Osteocyte (in vitro differentiated cells): Measurements from ENCODE around the gene SLC6A6. TPM values are rescaled to one million over a fixed set of nuclear protein-coding genes. Genes with fewer than 3 reads are reported as not detected.

Experiments used
- DNase-seq: peaks from one replicate; pipeline ENCODE4 v3.0.0; 2021; ENCODE audit warnings: mixed read lengths; ENCODE audit not compliant: unreplicated experiment; ENCODE audit errors: extremely low spot score
- H3K27ac Mint-ChIP-seq: one replicate; pipeline ENCODE4 v1.8.0; 2021; ENCODE audit warnings: mild to moderate bottlenecking, mixed read lengths; ENCODE audit not compliant: unreplicated experiment
- H3K27me3 Mint-ChIP-seq: one replicate; pipeline ENCODE4 v1.8.0; 2021; ENCODE audit warnings: mixed read lengths; ENCODE audit not compliant: unreplicated experiment
- H3K36me3 Mint-ChIP-seq: one replicate; pipeline ENCODE4 v1.8.0; 2021; ENCODE audit warnings: mixed read lengths; ENCODE audit not compliant: unreplicated experiment
- H3K4me1 Mint-ChIP-seq: one replicate; pipeline ENCODE4 v1.8.0; 2021; ENCODE audit warnings: mixed read lengths; ENCODE audit not compliant: unreplicated experiment
- H3K4me3 Mint-ChIP-seq: one replicate; pipeline ENCODE4 v1.8.0; 2021; ENCODE audit warnings: mild to moderate bottlenecking, moderate library complexity, mixed read lengths; ENCODE audit not compliant: unreplicated experiment
- H3K9me3 Mint-ChIP-seq: one replicate; pipeline ENCODE4 v1.8.0; 2021; ENCODE audit warnings: mixed read lengths; ENCODE audit not compliant: unreplicated experiment
- CTCF ChIP-seq: fragments of 200-600 bp; sonication (generic); IDR thresholded peaks from 2 replicates; pipeline ENCODE4 v1.5.0; 2021; ENCODE audit warnings: antibody characterized with exemption, mild to moderate bottlenecking, moderate library complexity
- total RNA-seq: library from RNA; stranded (reverse); gene quantifications from 2 replicates; pipeline ENCODE4 v1.2.1, GENCODE V29; 2021

Gene SLC6A6
- total RNA-seq, 1 donor from 2014 or later: 41.9 TPM

GRCh38 chr3:14459787-14460186 is 57.4 kb downstream of the SLC6A6 start:
- H3K9me3 Mint-ChIP-seq: no peaks in the 10 kb centered on the region
- H3K4me3 Mint-ChIP-seq: no peak overlapping the region
- H3K36me3 Mint-ChIP-seq: peaks cover 20% of the 10 kb centered on the region
- no peak overlapping the region for H3K27ac Mint-ChIP-seq
- no peak for DNase-seq
- H3K27me3 Mint-ChIP-seq: no peaks in the 10 kb centered on the region
- TF ChIP-seq CTCF: no peak
- H3K4me1 Mint-ChIP-seq: peaks cover 20% of the 10 kb centered on the region

- H3K9me3 Mint-ChIP-seq: no peaks in the 10 kb centered on the region
Measured at GRCh38 chr3:14460342-14461005, 58.1 kb downstream of the SLC6A6 start.

GRCh38 chr3:14461006-14461747 is 58.8 kb downstream of the SLC6A6 start:
- H3K4me3 Mint-ChIP-seq: no peak overlapping the region
- H3K27me3 Mint-ChIP-seq: no peaks in the 10 kb centered on the region
- H3K9me3 Mint-ChIP-seq: no peaks in the 10 kb centered on the region
- peaks cover 20% of the 10 kb centered on the region for H3K4me1 Mint-ChIP-seq
- TF ChIP-seq CTCF: no peak
- no peak for DNase-seq
- H3K36me3 Mint-ChIP-seq: peaks cover 12% of the 10 kb centered on the region
- peak overlapping the region; percentile 38 for H3K27ac Mint-ChIP-seq

More at GRCh38 chr3:14460342-14461005, 58.1 kb downstream of the SLC6A6 start:
- H3K36me3 Mint-ChIP-seq: peaks cover 15% of the 10 kb centered on the region
- H3K4me3 Mint-ChIP-seq: no peak overlapping the region
- TF ChIP-seq CTCF: no peak
- peaks cover 20% of the 10 kb centered on the region for H3K4me1 Mint-ChIP-seq
- DNase-seq: no peak
- no peaks in the 10 kb centered on the region for H3K27me3 Mint-ChIP-seq
- peak overlapping the region; percentile 56 for H3K27ac Mint-ChIP-seq

GRCh38 chr3:14461748-14462324 is 59.4 kb downstream of the SLC6A6 start:
- peak; percentile 72 for TF ChIP-seq CTCF
- H3K9me3 Mint-ChIP-seq: no peaks in the 10 kb centered on the region
- no peak overlapping the region for H3K27ac Mint-ChIP-seq
- H3K4me1 Mint-ChIP-seq: peaks cover 20% of the 10 kb centered on the region
- H3K4me3 Mint-ChIP-seq: no peak overlapping the region
- no peaks in the 10 kb centered on the region for H3K27me3 Mint-ChIP-seq
- no peak for DNase-seq
- H3K36me3 Mint-ChIP-seq: peaks cover 12% of the 10 kb centered on the region

GRCh38 chr3:14462738-14463137 is 60.3 kb downstream of the SLC6A6 start:
- H3K27ac Mint-ChIP-seq: no peak overlapping the region
- no peaks in the 10 kb centered on the region for H3K27me3 Mint-ChIP-seq
- peaks cover 12% of the 10 kb centered on the region for H3K36me3 Mint-ChIP-seq
- DNase-seq: no peak
- no peak for TF ChIP-seq CTCF
- peaks cover 20% of the 10 kb centered on the region for H3K4me1 Mint-ChIP-seq
- H3K9me3 Mint-ChIP-seq: no peaks in the 10 kb centered on the region
- no peak overlapping the region for H3K4me3 Mint-ChIP-seq
